Mesendoderm (in vitro differentiated cells): Measurements from ENCODE around the gene SLC6A14. TPM values are rescaled to one million over a fixed set of nuclear protein-coding genes. Genes with fewer than 3 reads are reported as not detected.

ENCODE experiments used
- DNase-seq: peaks from one replicate; pipeline ENCODE4 v3.0.0; 2013
- H2AK5ac ChIP-seq: 2 replicates; pipeline ENCODE4 v1.6.1; 2013; ENCODE audit warnings: low read length, inconsistent platforms
- H2BK120ac ChIP-seq: 2 replicates; pipeline ENCODE4 v1.6.1; 2013; ENCODE audit warnings: low read depth, mild to moderate bottlenecking, low read length, moderate library complexity, mixed read lengths
- H2BK15ac ChIP-seq: replicated peaks from 2 replicates; pipeline ENCODE4 v1.6.1; 2013; ENCODE audit warnings: low read depth, mild to moderate bottlenecking, moderate library complexity
- H2BK5ac ChIP-seq: 2 replicates; pipeline ENCODE4 v1.6.1; 2013; ENCODE audit warnings: low read length, inconsistent platforms
- H3K18ac ChIP-seq: 2 replicates; pipeline ENCODE4 v1.6.1; 2013; ENCODE audit warnings: mild to moderate bottlenecking, low read length, mixed read lengths
- H3K23ac ChIP-seq: one replicate; pipeline ENCODE4 v1.6.1; 2013; ENCODE audit warnings: low read length
- H3K27ac ChIP-seq: 2 replicates; pipeline ENCODE4 v1.5.1; 2013; ENCODE audit warnings: low read depth, mild to moderate bottlenecking, inconsistent platforms, low read length, moderate library complexity
- H3K27me3 ChIP-seq: 2 replicates; pipeline ENCODE4 v1.6.1; 2013; ENCODE audit warnings: low read length, control low read depth, mild to moderate bottlenecking, inconsistent platforms; ENCODE audit not compliant: insufficient read depth, poor library complexity
- H3K36me3 ChIP-seq: 2 replicates; pipeline ENCODE4 v1.6.1; 2013; ENCODE audit warnings: low read length, inconsistent platforms; ENCODE audit not compliant: control insufficient read depth, insufficient read depth
- H3K4ac ChIP-seq: one replicate; pipeline ENCODE4 v1.6.1; 2013; ENCODE audit warnings: low read depth, mild to moderate bottlenecking, low read length, moderate library complexity
- H3K4me1 ChIP-seq: 2 replicates; pipeline ENCODE4 v1.6.1; 2013; ENCODE audit warnings: low read depth, low read length, inconsistent platforms; ENCODE audit not compliant: control insufficient read depth
- H3K4me2 ChIP-seq: 2 replicates; pipeline ENCODE4 v1.6.1; 2013; ENCODE audit warnings: low read length
- H3K4me3 ChIP-seq: 2 replicates; pipeline ENCODE4 v1.5.1; 2013; ENCODE audit warnings: mild to moderate bottlenecking, low read length
- H3K56ac ChIP-seq: one replicate; pipeline ENCODE4 v1.6.1; 2013; ENCODE audit warnings: low read length
- H3K79me1 ChIP-seq: 2 replicates; pipeline ENCODE4 v1.6.1; 2013; ENCODE audit warnings: low read length, inconsistent platforms
- H3K79me2 ChIP-seq: 2 replicates; pipeline ENCODE4 v1.6.1; 2013; ENCODE audit warnings: mild to moderate bottlenecking, low read length; ENCODE audit not compliant: control insufficient read depth, insufficient read depth
- H3K9ac ChIP-seq: 2 replicates; pipeline ENCODE4 v1.6.1; 2013; ENCODE audit warnings: low read length, inconsistent platforms
- H4K5ac ChIP-seq: one replicate; pipeline ENCODE4 v1.6.1; 2013; ENCODE audit warnings: low read length
- H4K8ac ChIP-seq: one replicate; pipeline ENCODE4 v1.6.1; 2013; ENCODE audit warnings: low read depth, mild to moderate bottlenecking, control low read depth, low read length, moderate library complexity
- WGBS: extraction: QIAGEN DNeasy Blood & Tissue Kit; methylation state at CpG from one replicate; pipeline ENCODE4 v1.1.7; 2013; ENCODE audit warnings: low lambda C conversion rate, missing lambda C conversion rate; ENCODE audit not compliant: insufficient coverage; ENCODE audit errors: extremely low coverage; 5-methylcytosine and 5-hydroxymethylcytosine counted together
- small RNA-seq: library from polyadenylated mRNA; stranded (forward); fragments of <200 nt; extraction: miRNeasy Mini kit (QIAGEN cat#:217004); gene quantifications from one replicate; pipeline ENCODE3, GENCODE V24; 2013; ENCODE audit not compliant: insufficient read depth

Gene SLC6A14

DNA sequence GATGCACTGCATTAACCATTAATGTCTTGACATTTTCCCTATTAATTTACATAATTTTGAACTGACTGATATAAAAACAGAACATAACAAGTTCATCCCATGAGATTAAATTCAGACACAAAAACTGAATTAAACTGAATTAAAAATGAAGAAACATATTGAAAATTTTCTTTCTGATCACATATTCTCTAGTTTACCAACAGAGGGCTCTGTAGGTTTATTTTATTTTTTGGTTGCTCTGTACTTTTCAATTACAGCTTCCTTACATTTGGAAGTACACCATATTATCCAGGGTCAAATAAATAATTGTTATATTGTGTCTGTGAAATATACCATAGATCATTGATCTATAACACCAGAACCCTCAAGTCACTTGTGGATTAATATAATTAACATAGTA lies 53.7 kb downstream of the SLC6A14 start:
- H2BK5ac ChIP-seq: no peak overlapping the region
- H2BK120ac ChIP-seq: no peak overlapping the region
- H3K79me1 ChIP-seq: no peaks in the 10 kb centered on the region
- H3K18ac ChIP-seq: no peak overlapping the region
- no peaks in the 10 kb centered on the region for H3K4me1 ChIP-seq
- H3K36me3 ChIP-seq: no peaks in the 10 kb centered on the region
- no peak overlapping the region for H3K4me2 ChIP-seq
- H4K5ac ChIP-seq: no peak overlapping the region
- no peak overlapping the region for H3K9ac ChIP-seq
- H3K79me2 ChIP-seq: no peaks in the 10 kb centered on the region
- H3K27me3 ChIP-seq: no peaks in the 10 kb centered on the region
- no peak overlapping the region for H2AK5ac ChIP-seq
- H3K4me3 ChIP-seq: no peak overlapping the region
- no peak overlapping the region for H3K23ac ChIP-seq
- H3K4ac ChIP-seq: no peak overlapping the region
- DNase-seq: no peak
- H3K27ac ChIP-seq: no peak overlapping the region
- no peak overlapping the region for H3K56ac ChIP-seq
- no peak overlapping the region for H2BK15ac ChIP-seq
- H4K8ac ChIP-seq: no peak overlapping the region

DNA sequence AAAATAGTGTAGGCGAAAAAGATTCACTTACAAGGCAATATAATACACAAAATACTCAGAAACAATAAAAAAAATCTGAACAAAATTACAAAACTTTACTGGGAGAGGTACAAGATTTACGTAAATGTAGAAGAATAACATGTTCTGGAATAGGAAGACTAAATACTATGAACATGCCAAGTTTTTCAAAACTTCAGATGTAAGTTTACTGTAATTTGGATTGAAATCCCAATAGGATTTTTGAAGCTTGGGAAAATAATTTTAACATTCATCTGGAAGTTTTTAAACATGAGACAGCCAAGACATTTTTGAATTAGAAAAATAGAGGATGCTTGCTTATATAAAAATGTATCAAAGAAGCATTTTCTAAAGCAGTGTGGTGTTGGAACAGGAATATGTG lies 56.9 kb downstream of the SLC6A14 start:
- WGBS: no CpG with 5 or more reads among the region's 2 CpGs
- Histone ChIP-seq H3K36me3 (no peaks in the 10 kb centered on the region), H3K4me3 (no peak overlapping the region), H4K8ac (no peak overlapping the region), H3K79me1 (no peaks in the 10 kb centered on the region), H4K5ac (no peak overlapping the region), H3K4ac (no peak overlapping the region), H3K4me1 (no peaks in the 10 kb centered on the region), H3K56ac (no peak overlapping the region), H3K27ac (no peak overlapping the region), H3K4me2 (no peak overlapping the region), H3K79me2 (no peaks in the 10 kb centered on the region), H2BK15ac (no peak overlapping the region), H3K27me3 (no peaks in the 10 kb centered on the region), H3K23ac (no peak overlapping the region), H3K9ac (no peak overlapping the region), H3K18ac (no peak overlapping the region), H2BK5ac (no peak overlapping the region), H2AK5ac (no peak overlapping the region), H2BK120ac (no peak overlapping the region)
- no peak for DNase-seq

- no peak overlapping the region for H2BK120ac ChIP-seq
- no peak overlapping the region for H3K56ac ChIP-seq
- no peak overlapping the region for H3K4me2 ChIP-seq
- H3K9ac ChIP-seq: no peak overlapping the region
- H2BK5ac ChIP-seq: no peak overlapping the region
- no peak overlapping the region for H3K18ac ChIP-seq
- no peak for DNase-seq
- H3K4me1 ChIP-seq: no peaks in the 10 kb centered on the region
- H2AK5ac ChIP-seq: no peak overlapping the region
- H4K5ac ChIP-seq: no peak overlapping the region
- no peak overlapping the region for H3K27ac ChIP-seq
- H3K4ac ChIP-seq: no peak overlapping the region
- no peak overlapping the region for H3K4me3 ChIP-seq
- no peak overlapping the region for H2BK15ac ChIP-seq
- no peaks in the 10 kb centered on the region for H3K36me3 ChIP-seq
- H3K23ac ChIP-seq: no peak overlapping the region
- no peaks in the 10 kb centered on the region for H3K79me1 ChIP-seq
- H3K79me2 ChIP-seq: no peaks in the 10 kb centered on the region
- H4K8ac ChIP-seq: no peak overlapping the region
- H3K27me3 ChIP-seq: no peaks in the 10 kb centered on the region
Observed at GRCh38 chrX:116499780-116500179, 63.4 kb downstream of the SLC6A14 start.

Small RNA genes within 50 kb of the gene (small RNA-seq; reads per million reads assigned to genes)
- not detected for gene RNU6-154P
